BLaER1 treated with 17β-estradiol and CSF1 and Interleukin-3, amounts not matched to agents 10 nM and 100 nM (cell line): ENCODE results near the gene C1QTNF9B.
A peak's percentile ranks its signal among the peaks of the same experiment; 100 is the strongest.

Experiments
- H3K27ac ChIP-seq, 11 experiments: shearing (Covaris generic); formaldehyde crosslinking; 2 replicates each; pipeline ENCODE4 v1.8.1; 2022
- H3K27me3 ChIP-seq, 11 experiments: shearing (Covaris generic); formaldehyde crosslinking; 2 replicates each; pipeline ENCODE4 v1.8.1; 2022
- H3K36me3 ChIP-seq, 11 experiments: shearing (Covaris generic); formaldehyde crosslinking; 2 replicates each; pipeline ENCODE4 v1.8.1; 2022
- H3K4me1 ChIP-seq, 10 experiments: shearing (Covaris generic); formaldehyde crosslinking; 2 replicates each; pipeline ENCODE4 v1.8.1; 2022
- H3K4me2 ChIP-seq, 11 experiments: shearing (Covaris generic); formaldehyde crosslinking; 2 replicates each; pipeline ENCODE4 v1.8.1; 2022
- H3K4me3 ChIP-seq, 10 experiments: shearing (Covaris generic); formaldehyde crosslinking; 2 replicates each; pipeline ENCODE4 v1.8.1; 2022
- H3K9ac ChIP-seq, 11 experiments: shearing (Covaris generic); formaldehyde crosslinking; 2 replicates each; pipeline ENCODE4 v1.8.1; 2022
- H3K9me3 ChIP-seq, 11 experiments: shearing (Covaris generic); formaldehyde crosslinking; replicated peaks in 1 of 11; 2 replicates each; pipeline ENCODE4 v1.8.1; 2022
- H4K20me1 ChIP-seq, 11 experiments: shearing (Covaris generic); formaldehyde crosslinking; 2 replicates each; pipeline ENCODE4 v1.8.1; 2022
- Cebpa-rat ChIP-seq, 11 experiments: shearing (Covaris generic); IDR thresholded peaks; 2 replicates each; pipeline ENCODE4 v1.8.1; 2022

C1QTNF9B gene

DNA sequence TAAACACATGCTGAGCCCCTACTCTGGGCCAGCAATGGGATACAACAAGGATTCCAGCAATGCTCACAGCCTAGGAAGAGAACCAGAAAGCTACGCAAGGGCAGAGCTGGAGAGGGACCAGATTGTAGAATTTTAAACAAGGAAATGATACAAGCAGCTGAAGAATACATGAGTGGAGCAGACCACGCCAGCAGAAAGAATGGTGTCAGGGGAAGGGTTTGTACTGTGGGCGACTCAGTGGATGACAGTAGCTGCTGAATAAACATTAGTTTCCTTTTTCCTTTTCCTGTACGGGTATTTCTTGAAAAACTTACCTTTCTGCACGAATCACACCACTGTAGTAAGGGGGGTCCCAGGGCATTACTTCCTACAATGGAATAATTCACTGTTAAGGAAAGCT is 38.8 kb downstream of the C1QTNF9B start:
- H3K4me3 ChIP-seq, result no peak overlapping the region
- TF ChIP-seq Cebpa-rat (IDR thresholded peaks at IDR 0.05), result no peak
- H3K4me2 ChIP-seq, result no peak overlapping the region
- H3K36me3 ChIP-seq, result peaks cover 0 to 26% (median 0%) of the 10 kb centered on the region in 11 experiments; a peak in 6 of 22 replicates
- no peak overlapping the region for H3K9ac ChIP-seq
- H3K27ac ChIP-seq, result no peak overlapping the region
- no peaks in the 10 kb centered on the region for H4K20me1 ChIP-seq
- no peaks in the 10 kb centered on the region for H3K9me3 ChIP-seq
- peaks cover 0 to 12% (median 0%) of the 10 kb centered on the region in 10 experiments; a peak in 2 of 20 replicates for H3K4me1 ChIP-seq
- no peaks in the 10 kb centered on the region for H3K27me3 ChIP-seq

DNA sequence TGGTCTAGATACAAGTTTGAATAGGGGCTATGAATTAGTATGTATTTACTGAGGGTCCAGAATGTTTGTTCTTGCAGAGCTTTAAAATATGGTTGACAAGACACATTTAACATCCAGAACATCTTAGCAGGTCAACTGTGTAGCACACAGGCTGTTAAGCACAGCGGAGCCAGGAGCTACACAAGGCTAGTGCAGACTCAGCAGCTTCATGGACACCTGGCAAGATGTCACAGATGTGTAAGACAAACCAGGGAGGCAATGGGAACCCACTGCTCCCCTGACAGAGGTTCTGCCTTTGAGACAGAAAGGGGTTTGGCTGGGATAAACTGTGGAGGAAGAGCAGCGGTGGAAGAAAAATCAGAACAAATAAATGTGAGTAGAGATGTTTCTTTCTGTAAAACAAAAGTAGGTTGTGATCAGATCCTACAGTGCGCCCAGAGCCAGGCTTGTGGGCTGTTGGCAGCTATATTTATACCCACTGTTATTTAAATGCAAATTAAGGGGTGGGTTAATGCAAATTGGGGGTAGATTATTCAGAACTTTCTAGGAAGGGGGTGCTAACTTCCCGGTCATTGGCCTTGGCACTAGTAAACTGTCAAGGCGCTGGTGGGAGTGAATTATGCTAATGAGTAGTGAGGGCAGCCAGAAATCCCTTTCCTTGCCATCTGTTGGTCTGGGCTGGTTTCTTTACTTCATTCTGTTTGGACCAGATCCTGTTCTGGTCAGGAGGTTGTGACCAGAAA is 41.1 kb downstream of the C1QTNF9B start:
- no peak overlapping the region for H3K9ac ChIP-seq
- H3K4me1 ChIP-seq, result peaks cover 0 to 12% (median 0%) of the 10 kb centered on the region in 10 experiments; a peak in 2 of 20 replicates
- no peaks in the 10 kb centered on the region for H4K20me1 ChIP-seq
- no peak overlapping the region for H3K4me3 ChIP-seq
- TF ChIP-seq Cebpa-rat (IDR thresholded peaks at IDR 0.05), result no peak
- H3K4me2 ChIP-seq, result 0 out of 22 replicates have a peak overlapping the region, but pooled peaks of 1 of the 11 experiments have one; percentile 11
- H3K36me3 ChIP-seq, result peaks cover 0 to 23% (median 0%) of the 10 kb centered on the region in 11 experiments; a peak in 5 of 22 replicates
- H3K9me3 ChIP-seq, result no peaks in the 10 kb centered on the region
- H3K27me3 ChIP-seq, result no peaks in the 10 kb centered on the region
- H3K27ac ChIP-seq, result no peak overlapping the region

DNA sequence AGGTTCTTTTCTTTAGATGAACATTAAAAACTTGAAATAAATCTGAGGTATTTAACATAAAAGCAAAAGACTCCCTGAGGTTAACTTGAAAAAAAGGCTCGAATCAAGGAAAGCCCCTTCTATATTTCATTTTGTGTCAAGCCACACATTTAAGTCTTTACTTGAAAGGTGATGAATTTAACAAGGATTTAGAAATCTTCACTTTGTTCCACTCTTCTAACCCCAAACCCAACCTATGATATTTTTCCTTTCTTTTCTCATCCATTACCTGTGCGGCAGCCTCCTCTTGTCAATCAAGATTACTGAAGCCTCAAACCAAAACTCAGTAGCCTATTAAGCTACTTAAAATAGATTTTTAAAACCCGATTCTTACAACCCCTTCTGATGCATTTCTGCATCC is 41.9 kb downstream of the C1QTNF9B start:
- H3K27me3 ChIP-seq, result no peaks in the 10 kb centered on the region
- H4K20me1 ChIP-seq, result no peaks in the 10 kb centered on the region
- H3K36me3 ChIP-seq, result peaks cover 0 to 19% (median 0%) of the 10 kb centered on the region in 11 experiments; a peak in 2 of 22 replicates
- no peak for TF ChIP-seq Cebpa-rat (IDR thresholded peaks at IDR 0.05)
- no peaks in the 10 kb centered on the region for H3K9me3 ChIP-seq
- no peak overlapping the region for H3K4me2 ChIP-seq
- no peak overlapping the region for H3K27ac ChIP-seq
- H3K9ac ChIP-seq, result no peak overlapping the region
- H3K4me3 ChIP-seq, result no peak overlapping the region
- peaks cover 0 to 15% (median 1%) of the 10 kb centered on the region in 10 experiments; a peak in 7 of 20 replicates for H3K4me1 ChIP-seq

DNA sequence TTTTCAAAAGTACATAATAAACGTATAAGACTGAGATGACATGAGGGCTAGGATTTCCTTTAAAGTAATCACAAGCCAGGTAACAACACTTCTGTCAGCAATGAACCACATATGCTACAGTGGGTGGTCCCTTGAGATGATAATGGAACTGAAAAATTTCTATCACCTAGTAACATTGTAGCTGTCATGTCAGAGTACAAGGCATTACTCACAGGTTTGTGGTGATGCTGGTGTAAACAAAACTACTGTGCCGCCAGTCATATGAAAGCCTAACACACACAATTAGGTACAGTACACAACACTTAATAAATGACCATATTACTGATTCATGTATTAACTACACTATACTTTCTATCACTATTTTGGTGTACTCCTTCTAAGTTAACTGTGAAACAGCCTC is 45.0 kb downstream of the C1QTNF9B start:
- Histone ChIP-seq H3K4me3 (no peak overlapping the region), H3K27ac (no peak overlapping the region), H3K27me3 (no peaks in the 10 kb centered on the region), H3K9me3 (no peaks in the 10 kb centered on the region), H3K4me2 (no peak overlapping the region), H3K36me3 (peaks cover 0 to 13% (median 0%) of the 10 kb centered on the region in 11 experiments; a peak in 1 of 22 replicates), H4K20me1 (no peaks in the 10 kb centered on the region), H3K9ac (no peak overlapping the region), H3K4me1 (peaks cover 11 to 45% (median 28%) of the 10 kb centered on the region in 10 experiments)
- no peak for TF ChIP-seq Cebpa-rat (IDR thresholded peaks at IDR 0.05)

DNA sequence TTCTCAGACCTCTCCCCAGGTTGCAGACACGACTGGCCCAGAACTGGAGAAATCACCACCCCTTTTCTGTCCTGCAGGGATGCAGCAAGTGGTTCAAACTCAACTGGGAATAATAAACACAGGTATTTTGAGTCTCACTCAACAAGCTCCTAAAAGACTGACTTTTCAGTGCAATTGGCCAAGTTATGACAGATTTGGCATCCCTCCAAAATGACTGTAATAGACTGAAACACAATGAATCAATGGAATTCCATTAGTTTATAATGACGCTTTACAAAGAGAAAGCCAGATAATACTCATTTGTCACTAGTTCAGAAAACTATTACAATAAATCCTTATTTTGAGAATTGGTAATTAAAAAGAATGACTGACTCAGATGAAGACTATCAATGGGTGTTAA is 46.2 kb downstream of the C1QTNF9B start:
- peaks cover 16 to 54% (median 39%) of the 10 kb centered on the region in 10 experiments for H3K4me1 ChIP-seq
- H3K27ac ChIP-seq, result no peak overlapping the region
- no peak overlapping the region for H3K4me3 ChIP-seq
- TF ChIP-seq Cebpa-rat (IDR thresholded peaks at IDR 0.05), result no peak
- no peak overlapping the region for H3K4me2 ChIP-seq
- H4K20me1 ChIP-seq, result no peaks in the 10 kb centered on the region
- no peaks in the 10 kb centered on the region for H3K27me3 ChIP-seq
- H3K9ac ChIP-seq, result no peak overlapping the region
- H3K36me3 ChIP-seq, result peaks cover 0 to 6% (median 0%) of the 10 kb centered on the region in 11 experiments; a peak in 1 of 22 replicates
- H3K9me3 ChIP-seq, result no peaks in the 10 kb centered on the region

DNA sequence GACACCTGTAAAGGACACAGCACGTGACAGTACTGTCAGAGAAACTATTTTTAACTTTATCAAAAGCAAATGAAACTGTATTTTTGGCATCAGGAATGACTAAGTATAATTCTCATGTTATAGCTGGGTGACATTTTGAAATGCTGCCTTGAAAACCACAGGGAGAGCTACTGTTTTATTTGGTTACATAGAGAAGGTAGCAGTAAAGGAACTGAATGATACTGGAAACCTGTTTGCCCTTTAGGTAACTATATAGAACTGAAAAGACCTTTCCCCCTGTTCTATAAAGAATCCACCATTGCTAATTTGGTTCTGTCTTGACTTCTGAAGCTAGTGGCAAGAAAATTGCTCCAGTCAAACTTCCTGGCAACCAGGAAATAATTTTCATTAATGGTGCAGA is 47.2 kb downstream of the C1QTNF9B start:
- peaks cover 0 to 6% (median 0%) of the 10 kb centered on the region in 11 experiments; a peak in 1 of 22 replicates for H3K36me3 ChIP-seq
- TF ChIP-seq Cebpa-rat (IDR thresholded peaks at IDR 0.05), result no peak
- no peaks in the 10 kb centered on the region for H3K9me3 ChIP-seq

DNA sequence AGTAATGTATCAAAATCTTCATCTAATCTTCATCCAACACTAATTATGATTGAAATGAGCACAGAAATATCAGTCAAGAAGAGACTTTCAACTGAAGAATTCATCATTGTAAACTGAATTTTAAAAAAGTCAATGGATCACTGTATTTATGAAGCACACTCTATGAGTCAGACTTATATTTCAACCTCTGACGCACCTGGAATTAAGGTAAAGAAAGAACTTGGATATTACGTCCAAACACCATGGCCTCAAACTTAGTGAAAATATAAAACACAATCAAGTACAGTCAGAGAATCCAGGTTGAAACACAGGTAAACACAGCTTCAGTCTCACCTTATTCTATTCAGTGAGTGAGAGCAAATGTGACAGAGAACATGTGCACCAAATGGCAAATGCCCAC is 47.6 kb downstream of the C1QTNF9B start:
- Histone ChIP-seq H4K20me1 (no peaks in the 10 kb centered on the region), H3K4me1 (peaks cover 29 to 60% (median 53%) of the 10 kb centered on the region in 10 experiments), H3K36me3 (peaks cover 0 to 6% (median 0%) of the 10 kb centered on the region in 11 experiments; a peak in 1 of 22 replicates), H3K9ac (no peak overlapping the region), H3K27ac (no peak overlapping the region), H3K4me3 (no peak overlapping the region), H3K9me3 (no peaks in the 10 kb centered on the region), H3K27me3 (no peaks in the 10 kb centered on the region), H3K4me2 (peak overlapping the region in 7 of 11 experiments; percentile 2 to 81 (median 26); a peak in 10 of 22 replicates)
- no peak for TF ChIP-seq Cebpa-rat (IDR thresholded peaks at IDR 0.05)

More for the DNA sequence above, 47.2 kb downstream of the C1QTNF9B start:
- Histone ChIP-seq H3K4me3 (no peak overlapping the region), H3K27ac (no peak overlapping the region), H3K4me2 (peak overlapping the region in 7 of 11 experiments; percentile 2 to 49 (median 19); a peak in 12 of 22 replicates), H4K20me1 (no peaks in the 10 kb centered on the region), H3K4me1 (peaks cover 26 to 55% (median 49%) of the 10 kb centered on the region in 10 experiments), H3K27me3 (no peaks in the 10 kb centered on the region), H3K9ac (no peak overlapping the region)

DNA sequence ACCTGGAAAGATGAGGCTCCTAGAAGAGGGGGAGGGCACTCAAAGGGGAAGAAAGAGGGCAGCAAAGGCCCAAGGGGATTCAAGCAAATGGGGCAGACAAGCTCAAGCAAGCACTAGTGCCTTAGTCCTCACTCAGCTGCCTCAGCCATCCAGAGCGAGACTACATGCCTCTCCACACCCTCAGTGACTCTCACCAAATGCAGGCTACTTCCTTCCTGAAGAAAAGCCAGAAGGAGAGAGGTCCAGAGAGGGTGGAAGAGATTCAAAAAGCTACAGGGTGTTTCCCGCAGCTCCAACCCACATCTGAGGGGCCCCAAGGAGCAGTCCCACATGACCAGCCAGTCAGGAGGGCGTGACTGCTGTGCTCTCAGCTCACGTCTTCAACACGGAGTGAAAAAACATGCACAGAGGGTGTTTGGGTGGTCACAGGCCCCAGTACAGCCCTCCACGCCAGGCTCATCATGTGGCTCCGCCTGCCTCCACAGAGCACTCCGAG is 48.6 kb downstream of the C1QTNF9B start:
- Histone ChIP-seq H3K4me1 (peaks cover 37 to 70% (median 61%) of the 10 kb centered on the region in 10 experiments), H3K36me3 (peaks cover 0 to 6% (median 0%) of the 10 kb centered on the region in 11 experiments; a peak in 1 of 22 replicates), H3K27ac (0 out of 22 replicates have a peak overlapping the region, but pooled peaks of 1 of the 11 experiments have one; percentile 12), H3K27me3 (no peaks in the 10 kb centered on the region), H4K20me1 (no peaks in the 10 kb centered on the region), H3K9ac (peak overlapping the region in 2 of 11 experiments; percentile 8 to 14; a peak in 1 of 22 replicates), H3K4me3 (peak overlapping the region in 1 of 10 experiments; percentile 9; a peak in 1 of 20 replicates), H3K4me2 (peak overlapping the region; percentile 52 to 89 (median 80)), H3K9me3 (no peaks in the 10 kb centered on the region)
- no peak for TF ChIP-seq Cebpa-rat (IDR thresholded peaks at IDR 0.05)

DNA sequence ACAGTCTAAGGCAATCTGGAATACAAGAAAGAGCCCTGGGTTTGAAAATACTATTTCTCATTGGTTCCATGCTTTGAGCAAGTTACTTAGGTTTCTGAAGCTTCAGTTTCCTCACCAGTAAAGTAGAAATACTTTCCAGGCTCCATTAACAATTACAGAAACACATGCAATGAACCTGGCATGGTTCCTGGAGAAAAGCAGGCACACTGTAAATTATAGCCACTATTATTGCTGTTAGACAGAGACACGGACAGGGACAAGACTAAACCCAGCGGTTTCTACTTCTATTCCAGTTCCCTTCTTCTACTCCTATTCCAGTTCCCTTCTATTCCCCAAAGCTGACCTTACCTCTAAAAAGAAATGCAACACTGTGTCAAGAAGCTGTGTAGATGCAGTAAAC is 49.3 kb downstream of the C1QTNF9B start:
- peak overlapping the region; percentile 52 to 89 (median 80); a peak in 20 of 22 replicates for H3K4me2 ChIP-seq
- H3K9me3 ChIP-seq, result no peaks in the 10 kb centered on the region
- TF ChIP-seq Cebpa-rat (IDR thresholded peaks at IDR 0.05), result no peak
- H3K4me1 ChIP-seq, result peaks cover 37 to 76% (median 67%) of the 10 kb centered on the region in 10 experiments
- H3K9ac ChIP-seq, result no peak overlapping the region
- H3K4me3 ChIP-seq, result no peak overlapping the region
- no peak overlapping the region for H3K27ac ChIP-seq
- H4K20me1 ChIP-seq, result no peaks in the 10 kb centered on the region
- no peaks in the 10 kb centered on the region for H3K27me3 ChIP-seq
- peaks cover 0 to 6% (median 0%) of the 10 kb centered on the region in 11 experiments; a peak in 1 of 22 replicates for H3K36me3 ChIP-seq
